Lung (tissue), 12 donors: Measurements from ENCODE around the gene FAF2. TPM values are rescaled to one million over a fixed set of nuclear protein-coding genes. Genes with fewer than 3 reads are reported as not detected.

Source experiments
- ATAC-seq: fragments of 200-7000 bp; cut with Tn5 transposase; one replicate; pipeline ENCODE4 v1.9.1; 2020; ENCODE audit warnings: moderate number of reproducible peaks; ENCODE audit not compliant: insufficient read depth, low FRiP score
- DNase-seq, 3 donors: peaks; one replicate each; pipeline ENCODE4 v3.0.0-alpha.2; 2013 to 2017
- H3K27ac ChIP-seq, 2 donors: one replicate each; pipeline ENCODE4 v1.5.1; 2013; ENCODE audit warnings: mild to moderate bottlenecking in 2 of 2, moderate library complexity in 2 of 2, control low read depth in 1 of 2, inconsistent platforms in 1 of 2, low read depth in 1 of 2, low read length in 1 of 2
- H3K27me3 ChIP-seq, 3 donors: one replicate each; pipeline ENCODE4 v1.5.1; 2013; ENCODE audit warnings: low read length in 2 of 3; ENCODE audit not compliant: control insufficient read depth in 3 of 3, insufficient read depth in 3 of 3
- H3K36me3 ChIP-seq, 4 donors: one replicate each; pipeline ENCODE4 v1.5.1; 2013; ENCODE audit warnings: low read length in 4 of 4, mild to moderate bottlenecking in 1 of 4, moderate library complexity in 1 of 4; ENCODE audit not compliant: control insufficient read depth in 4 of 4, insufficient read depth in 4 of 4
- H3K4me1 ChIP-seq, 5 donors: one replicate each; pipeline ENCODE4 v1.5.1; 2013; ENCODE audit warnings: low read length in 5 of 5, mild to moderate bottlenecking in 2 of 5, moderate library complexity in 1 of 5; ENCODE audit not compliant: control insufficient read depth in 5 of 5, insufficient read depth in 5 of 5
- H3K4me3 ChIP-seq: one replicate; pipeline ENCODE4 v1.5.1; 2013; ENCODE audit warnings: mild to moderate bottlenecking, control low read depth, moderate library complexity
- H3K9ac ChIP-seq, 2 donors: one replicate each; pipeline ENCODE4 v1.5.1; 2013; ENCODE audit warnings: low read length in 2 of 2, control low read depth in 1 of 2; ENCODE audit not compliant: insufficient read depth in 1 of 2
- H3K9me3 ChIP-seq, 4 donors: one replicate each; pipeline ENCODE4 v1.5.1; 2013; ENCODE audit warnings: low read length in 3 of 4, mild to moderate bottlenecking in 1 of 4, moderate library complexity in 1 of 4; ENCODE audit not compliant: control insufficient read depth in 4 of 4, insufficient read depth in 3 of 4
- WGBS, 2 donors: extraction: QIAGEN DNeasy Blood & Tissue Kit; methylation state at CpG; one replicate each; pipeline ENCODE4 v1.1.7; 2013; 5-methylcytosine and 5-hydroxymethylcytosine counted together
- polyA plus RNA-seq, 2 donors: library from polyadenylated mRNA; stranded (reverse); fragments of 200-250 nt; gene quantifications; one replicate each; pipeline ENCODE4 v1.2.1, GENCODE V29; 2013
- total RNA-seq, 2 donors: library from RNA; depleted of rRNA in 1 of 2; stranded (reverse); fragments of >200 nt in 1 of 2; gene quantifications; one replicate each; pipeline ENCODE4 v1.2.1, GENCODE V29; 2014 to 2021
- TF ChIP-seq, protein P1 (sequence below): IDR thresholded peaks from 2 replicates; pipeline ENCODE4 v1.5.1; 2012; ENCODE audit warnings: mild to moderate bottlenecking; ENCODE audit errors: control extremely low read depth, extremely low read depth
- donor health status: control.
- donor health status: control.
- donor health status: Bipolar disorder and iron deficiency.
- donor health status: healthy.
- donor health status: DM: yes; HTN: yes; CAD: no.

The FAF2 gene
- total and polyA plus RNA-seq, 4 donors, result 12.5 to 40.1 (median 26.6) TPM

DNA sequence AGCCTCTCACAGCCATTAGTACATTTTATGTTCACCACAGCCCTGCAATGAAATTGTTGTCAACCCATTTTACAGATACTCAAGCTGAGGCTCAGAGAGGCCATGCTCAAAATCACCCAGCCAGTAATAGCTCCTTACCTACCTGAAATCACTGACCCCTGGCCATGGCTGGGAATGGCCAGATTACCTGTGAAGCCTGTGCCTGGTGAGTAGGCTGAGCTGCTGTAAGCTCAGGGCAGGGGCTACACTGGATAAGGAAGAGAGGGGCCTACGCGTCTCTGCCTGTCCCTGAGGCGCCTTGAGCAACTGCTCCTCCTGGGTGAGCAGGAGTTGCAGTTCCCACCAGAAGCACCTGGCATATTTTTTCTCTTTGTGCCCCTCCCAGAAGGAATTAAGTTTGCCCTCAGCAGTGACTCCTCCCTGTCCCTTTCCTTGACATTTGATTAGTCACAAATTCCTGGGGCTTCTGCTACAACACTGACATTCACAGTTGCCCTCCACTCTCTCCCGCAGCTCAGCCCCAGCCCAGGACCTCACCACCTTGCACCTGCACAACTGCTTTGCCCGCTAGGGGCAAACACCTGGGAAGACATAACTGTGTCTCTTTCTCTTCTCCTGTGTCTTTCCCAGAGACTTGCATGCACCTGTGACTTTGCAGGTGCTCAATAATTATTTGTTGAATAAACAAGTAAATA lies 37.6 kb upstream of the FAF2 start:
- ATAC-seq (no peak), DNase-seq (peak in 1 of 3 donors; percentile 1)
- TF ChIP-seq, protein P1, sequence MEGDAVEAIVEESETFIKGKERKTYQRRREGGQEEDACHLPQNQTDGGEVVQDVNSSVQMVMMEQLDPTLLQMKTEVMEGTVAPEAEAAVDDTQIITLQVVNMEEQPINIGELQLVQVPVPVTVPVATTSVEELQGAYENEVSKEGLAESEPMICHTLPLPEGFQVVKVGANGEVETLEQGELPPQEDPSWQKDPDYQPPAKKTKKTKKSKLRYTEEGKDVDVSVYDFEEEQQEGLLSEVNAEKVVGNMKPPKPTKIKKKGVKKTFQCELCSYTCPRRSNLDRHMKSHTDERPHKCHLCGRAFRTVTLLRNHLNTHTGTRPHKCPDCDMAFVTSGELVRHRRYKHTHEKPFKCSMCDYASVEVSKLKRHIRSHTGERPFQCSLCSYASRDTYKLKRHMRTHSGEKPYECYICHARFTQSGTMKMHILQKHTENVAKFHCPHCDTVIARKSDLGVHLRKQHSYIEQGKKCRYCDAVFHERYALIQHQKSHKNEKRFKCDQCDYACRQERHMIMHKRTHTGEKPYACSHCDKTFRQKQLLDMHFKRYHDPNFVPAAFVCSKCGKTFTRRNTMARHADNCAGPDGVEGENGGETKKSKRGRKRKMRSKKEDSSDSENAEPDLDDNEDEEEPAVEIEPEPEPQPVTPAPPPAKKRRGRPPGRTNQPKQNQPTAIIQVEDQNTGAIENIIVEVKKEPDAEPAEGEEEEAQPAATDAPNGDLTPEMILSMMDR, result no peak
- Histone ChIP-seq H3K36me3 (peaks cover 0 to 22% (median 6%) of the 10 kb centered on the region in 4 donors), H3K27me3 (no peaks in the 10 kb centered on the region), H3K9ac (no peak overlapping the region), H3K4me1 (peaks cover 3 to 16% (median 8%) of the 10 kb centered on the region in 5 donors), H3K27ac (no peak overlapping the region), H3K4me3 (no peak overlapping the region), H3K9me3 (no peaks in the 10 kb centered on the region)
- 89 to 98% methylated on average over 5 of the region's 5 CpGs for WGBS, 2 donors

DNA sequence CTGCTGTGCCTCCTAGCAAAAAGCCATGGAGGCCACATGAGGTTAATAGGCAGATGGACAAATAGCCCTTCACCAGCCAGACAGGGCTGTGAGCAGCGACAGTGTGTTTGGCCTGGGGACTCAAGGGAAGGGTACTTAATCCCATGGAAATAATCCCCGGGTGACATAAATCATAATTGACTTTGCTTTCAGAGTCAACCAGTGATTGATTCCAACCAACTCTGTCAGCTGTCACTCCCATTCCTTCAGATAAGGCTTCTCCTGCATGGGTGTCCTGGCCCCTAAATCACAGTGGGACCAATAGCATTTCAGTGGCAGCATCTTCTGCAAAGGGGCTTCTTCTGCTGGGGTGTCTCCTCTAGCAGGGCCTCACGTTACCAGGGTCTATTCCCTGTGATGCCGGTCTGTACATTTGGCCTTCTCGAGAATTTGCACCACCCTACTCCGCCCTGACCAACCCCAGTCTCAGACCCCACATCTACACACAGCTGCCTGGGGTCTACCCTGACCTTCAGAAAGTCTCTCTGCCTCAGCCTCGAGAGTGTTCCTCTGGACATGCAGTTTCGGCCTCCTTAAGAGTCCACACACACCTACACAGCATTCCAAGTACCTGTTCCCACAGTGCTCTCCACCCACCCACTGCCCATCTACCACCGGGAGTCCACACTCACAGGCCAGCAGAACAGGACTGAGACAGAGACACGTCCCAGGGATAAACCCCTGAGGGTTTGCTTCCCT lies 35.5 kb upstream of the FAF2 start:
- Histone ChIP-seq H3K4me3 (no peak overlapping the region), H3K27ac (no peak overlapping the region), H3K9me3 (no peaks in the 10 kb centered on the region), H3K36me3 (peaks cover 0 to 7% (median 4%) of the 10 kb centered on the region in 4 donors), H3K27me3 (no peaks in the 10 kb centered on the region), H3K9ac (no peak overlapping the region), H3K4me1 (peaks cover 3 to 19% (median 10%) of the 10 kb centered on the region in 5 donors)
- ATAC-seq (no peak), DNase-seq (no peak)
- TF ChIP-seq, protein P1, result no peak
- WGBS, 2 donors, result 77 to 92% methylated on average over 10 of the region's 10 CpGs

DNA sequence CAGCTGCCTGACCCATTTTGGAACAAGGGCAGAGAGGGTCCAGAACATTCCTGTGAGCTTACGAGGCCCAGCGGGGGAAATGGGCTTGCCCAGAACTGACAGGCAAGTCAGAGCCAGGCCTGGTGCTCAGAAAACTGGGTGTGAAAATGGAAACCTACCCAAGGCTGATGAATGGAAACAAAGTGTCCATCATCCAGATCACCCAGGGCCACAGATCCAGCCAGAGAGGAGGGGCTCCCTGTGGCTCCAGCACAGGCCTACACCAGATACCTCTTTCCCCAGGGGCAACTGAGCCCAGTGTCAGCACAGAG lies 35.0 kb upstream of the FAF2 start:
- Histone ChIP-seq H3K4me3 (no peak overlapping the region), H3K9ac (no peak overlapping the region), H3K27me3 (no peaks in the 10 kb centered on the region), H3K27ac (peak overlapping the region; percentile 15 to 34), H3K9me3 (no peaks in the 10 kb centered on the region), H3K4me1 (peaks cover 3 to 19% (median 10%) of the 10 kb centered on the region in 5 donors), H3K36me3 (peaks cover 0 to 7% (median 4%) of the 10 kb centered on the region in 4 donors)
- DNase-seq (no peak), ATAC-seq (no peak)
- WGBS, 2 donors, result 65 to 82% methylated on average over 2 of the region's 2 CpGs
- TF ChIP-seq, protein P1, result no peak
